GM18526 (cell line): ENCODE results near the gene GM2A.

Experiments
- POLR2A ChIP-seq: IDR thresholded peaks from 3 replicates; pipeline ENCODE4 v1.6.1; 2011; ENCODE audit not compliant: insufficient read length; ENCODE audit errors: extremely low read depth

Gene GM2A

DNA sequence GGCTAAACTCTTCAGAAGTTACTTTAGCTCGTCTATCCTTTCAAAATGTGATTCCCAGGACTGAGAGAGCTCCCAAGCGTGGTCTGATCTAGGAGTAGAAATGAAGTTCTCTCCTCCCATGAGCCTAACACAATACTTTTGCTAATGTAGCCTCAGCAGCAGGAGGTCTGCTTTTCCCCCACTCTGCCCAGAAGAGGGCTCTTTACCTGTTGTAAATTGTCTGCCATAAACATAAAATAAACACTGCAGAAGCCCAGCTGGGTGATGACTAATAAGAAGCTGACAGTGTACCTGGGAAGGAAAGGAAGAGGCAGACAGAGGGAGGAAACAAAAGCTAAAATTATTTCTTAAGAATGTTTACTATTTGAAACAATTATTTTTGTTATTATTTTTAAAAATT is 35.2 kb downstream of the GM2A start:
- TF ChIP-seq POLR2A = no peak

- TF ChIP-seq POLR2A = no peak
These were observed 40.6 kb downstream of the GM2A start for GRCh38 chr5:151293624-151294023.

DNA sequence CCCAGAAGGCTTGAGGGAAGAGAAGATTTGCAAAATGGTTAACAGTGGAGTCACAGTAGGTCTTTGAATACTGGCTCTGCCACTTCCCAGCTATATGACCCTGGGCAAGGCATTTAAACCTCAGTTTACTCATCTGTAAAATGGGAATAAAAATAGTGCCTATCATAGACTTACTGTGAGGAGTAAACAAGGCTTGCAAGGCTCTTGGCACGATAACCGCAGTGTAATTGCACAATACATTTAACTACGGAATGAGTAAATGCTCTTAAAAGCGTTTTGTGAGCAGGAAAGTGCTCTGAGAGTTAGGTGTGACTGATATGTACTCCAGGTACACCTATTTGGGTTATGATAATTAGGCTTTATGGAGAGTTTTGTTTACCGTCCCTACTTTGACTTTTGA is 42.2 kb downstream of the GM2A start:
- no peak for TF ChIP-seq POLR2A

GRCh38 chr5:151295791-151296477 is 42.9 kb downstream of the GM2A start:
- TF ChIP-seq POLR2A = no peak

GRCh38 chr5:151296478-151296830 is 43.5 kb downstream of the GM2A start:
- TF ChIP-seq POLR2A = no peak

DNA sequence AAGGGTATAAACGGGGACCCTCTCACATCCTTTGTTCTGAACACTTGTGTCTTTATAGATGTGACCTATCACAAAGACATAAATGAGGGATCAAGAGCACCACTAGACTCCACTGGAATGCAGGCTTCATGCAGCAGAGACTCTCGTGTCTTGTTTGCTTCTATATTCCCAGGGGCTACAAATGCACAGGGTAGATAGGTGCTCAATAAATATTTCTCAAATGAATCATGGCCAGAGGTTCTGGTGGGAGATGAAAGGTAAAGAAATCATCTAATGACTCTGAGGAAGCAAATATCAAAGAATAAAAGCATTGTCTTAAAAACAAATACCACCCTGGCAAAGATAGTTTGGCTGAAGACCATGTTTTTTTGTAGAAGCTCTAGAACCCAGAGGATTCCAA is 44.0 kb downstream of the GM2A start:
- TF ChIP-seq POLR2A = no peak

- TF ChIP-seq POLR2A = no peak
These were observed 45.3 kb downstream of the GM2A start for GRCh38 chr5:151298063-151298855.

DNA sequence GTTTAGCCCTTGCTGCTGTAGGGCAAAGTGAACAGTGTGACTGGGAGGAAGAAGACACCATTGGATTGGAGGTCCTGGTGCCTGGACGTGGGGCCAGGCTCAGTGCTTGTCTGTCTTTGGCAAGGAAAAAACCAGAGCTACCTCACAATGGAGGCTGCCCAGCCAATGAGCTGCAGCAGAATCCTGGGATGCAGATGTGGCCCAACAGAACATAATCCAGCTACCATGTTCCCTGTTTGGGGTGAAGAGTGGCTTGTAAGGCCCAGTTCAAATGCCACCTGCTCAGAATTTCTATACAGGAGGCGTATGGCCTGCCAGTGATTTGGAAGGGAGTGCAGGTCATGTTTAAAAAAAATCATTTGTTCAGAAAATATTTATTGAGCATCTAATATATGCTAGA is 50.7 kb downstream of the GM2A start, which contains the start of gene SLC36A3:
SLC36A3 (minus strand) TSS at position 101 of the 400 bp plus-strand sequence. CDS start 412 bp downstream, outside the sequence.
- no peak for TF ChIP-seq POLR2A

DNA sequence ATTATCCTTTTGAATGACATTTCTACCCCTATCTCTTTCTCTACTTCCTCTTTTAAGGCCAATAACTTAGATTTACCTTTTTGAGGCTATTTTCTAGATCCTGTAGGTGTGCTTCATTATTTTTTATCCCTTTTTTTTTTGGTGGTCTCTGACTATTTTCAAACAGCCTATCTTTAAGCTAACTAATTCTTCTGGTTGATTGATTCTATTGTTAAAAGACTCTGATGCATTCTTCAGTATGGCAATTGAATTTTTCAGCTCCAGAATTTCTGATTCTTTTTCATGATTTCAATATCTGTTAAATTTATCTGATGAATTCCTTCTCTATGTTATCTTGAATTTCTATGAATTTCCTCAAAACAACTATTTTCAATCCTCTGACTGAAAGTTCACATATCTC is 57.9 kb downstream of the GM2A start:
- TF ChIP-seq POLR2A = no peak

- TF ChIP-seq POLR2A = no peak
These were observed 59.9 kb downstream of the GM2A start for GRCh38 chr5:151312756-151313324.

DNA sequence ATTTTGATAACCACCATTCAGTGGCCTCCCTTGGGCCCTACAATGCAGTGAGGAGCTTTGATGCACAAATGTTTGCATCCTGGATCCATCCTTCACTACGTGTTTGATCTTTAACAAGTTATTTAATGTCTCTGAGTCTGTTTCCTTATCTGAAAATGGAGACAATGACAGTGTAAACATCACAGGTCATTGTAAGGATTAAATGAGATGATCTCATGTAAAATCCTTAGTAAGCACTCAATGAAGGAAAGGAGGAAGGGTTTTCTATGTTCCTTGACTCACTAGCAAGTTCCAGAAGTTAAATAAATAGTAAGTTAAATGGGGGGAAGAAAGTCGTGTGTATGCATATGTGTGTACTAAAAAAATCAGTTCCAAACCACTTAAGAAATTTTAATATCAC is 60.4 kb downstream of the GM2A start:
- TF ChIP-seq POLR2A = no peak

DNA sequence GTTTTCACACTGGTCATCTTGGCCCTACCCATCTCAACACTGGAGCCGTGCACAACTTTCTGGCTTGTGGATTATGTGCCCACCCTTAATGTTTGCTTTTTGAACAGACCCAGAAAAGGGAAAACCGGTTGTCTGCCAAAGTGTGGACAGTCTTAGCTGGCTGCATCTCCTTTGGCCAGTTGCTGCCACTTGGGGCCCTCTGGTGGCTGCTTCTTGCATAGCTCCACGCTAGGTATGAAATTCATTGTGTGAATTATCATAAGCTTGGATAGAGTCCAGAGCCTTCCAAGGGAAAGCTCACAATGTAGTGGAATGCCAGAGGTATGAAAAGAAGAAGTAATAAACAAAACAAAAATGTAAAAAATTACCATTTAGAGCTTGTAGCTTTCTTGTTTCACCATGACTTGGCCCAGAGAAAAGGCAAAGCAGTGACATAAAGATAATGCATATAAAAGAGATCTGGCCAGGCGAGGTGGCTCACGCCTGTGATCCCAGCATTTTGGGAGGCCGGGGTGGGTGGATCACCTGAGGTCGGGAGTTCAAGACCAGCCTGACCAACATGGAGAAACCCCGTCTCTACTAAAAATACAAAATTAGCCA is 63.1 kb downstream of the GM2A start:
- TF ChIP-seq POLR2A = no peak

- TF ChIP-seq POLR2A = no peak
These were observed 64.9 kb downstream of the GM2A start for GRCh38 chr5:151317871-151318270.

DNA sequence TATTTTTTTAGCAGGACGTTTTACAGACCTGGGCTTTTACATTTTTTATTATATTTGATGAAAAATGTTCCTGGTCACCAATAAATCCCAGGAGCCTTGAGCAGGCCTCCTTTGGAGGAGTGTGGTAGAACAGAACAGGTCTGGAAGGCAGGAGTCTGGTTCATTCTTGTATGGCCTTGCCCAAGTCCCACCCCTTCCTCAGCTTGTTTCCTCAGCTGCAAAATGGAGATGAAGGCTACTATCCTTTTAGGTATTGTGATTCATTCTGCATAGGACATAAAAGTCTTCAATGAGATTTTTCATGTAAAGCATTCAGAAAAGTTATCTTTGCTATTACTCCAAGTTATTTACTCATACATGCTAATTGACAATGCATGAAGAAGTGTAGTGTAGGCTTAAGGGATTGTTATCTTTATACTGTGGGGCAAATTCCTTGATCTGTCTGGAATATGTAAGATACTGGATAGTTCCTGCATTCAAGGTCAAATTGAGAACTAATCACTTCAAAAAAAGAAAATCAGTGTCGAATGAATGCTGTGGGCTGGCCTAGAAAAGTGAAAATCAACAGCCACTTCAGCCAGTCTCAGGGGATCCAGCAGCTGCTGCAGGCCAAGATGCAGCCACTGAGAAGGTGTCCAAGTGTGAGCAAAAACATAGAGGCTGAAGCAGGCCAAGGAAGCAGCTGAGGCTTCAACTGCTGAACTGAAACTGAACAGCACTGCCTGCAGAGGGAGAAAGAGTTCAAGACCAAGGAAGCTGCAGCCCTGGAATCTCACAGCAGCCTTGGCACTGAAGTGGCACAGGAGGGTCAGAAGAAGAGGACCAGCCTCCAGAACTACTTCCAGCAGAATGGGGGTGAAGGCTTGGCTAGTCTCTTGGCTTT is 66.1 kb downstream of the GM2A start:
- no peak for TF ChIP-seq POLR2A
